HepG2 (cell line): ENCODE measurements around the gene ACRBP. TPM values are rescaled to one million over a fixed set of nuclear protein-coding genes. Genes with fewer than 3 reads are reported as not detected.

ENCODE experiments used
- FOXC1 ChIP-seq: sonication (generic); formaldehyde crosslinking; IDR thresholded peaks from 2 replicates; pipeline ENCODE4 v1.8.0; 2022; ENCODE audit warnings: mild to moderate bottlenecking, missing genetic modification reagents, borderline replicate concordance
- HDAC1 ChIP-seq: sonication (generic); formaldehyde crosslinking; IDR thresholded peaks from 2 replicates; pipeline ENCODE4 v1.5.1; 2020; ENCODE audit warnings: mild to moderate bottlenecking, missing genetic modification reagents
- KDM3A ChIP-seq: IDR thresholded peaks from 2 replicates; pipeline ENCODE4 v1.6.1; 2018; ENCODE audit warnings: low read depth, missing compliant biosample characterization
- MZF1 ChIP-seq: sonication (generic); formaldehyde crosslinking; IDR thresholded peaks from 2 replicates; pipeline ENCODE4 v1.8.1; 2023; ENCODE audit warnings: mild to moderate bottlenecking, missing genetic modification reagents, borderline replicate concordance
- NONO ChIP-seq, 2 experiments: fragments of 450-650 bp in 1 of 2; sonication (generic) in 1 of 2; formaldehyde crosslinking in 1 of 2; IDR thresholded peaks in 1 of 2; conservative IDR thresholded peaks in 1 of 2; 2 replicates each; pipeline versions ENCODE4 v1.6.1 to v1.8.0; 2017 to 2022; ENCODE audit warnings: mild to moderate bottlenecking in 1 of 2, missing genetic modification reagents in 1 of 2, moderate library complexity in 1 of 2
- YEATS2 ChIP-seq: sonication (generic); formaldehyde crosslinking; IDR thresholded peaks from 2 replicates; pipeline ENCODE4 v1.4.0; 2020; ENCODE audit warnings: missing genetic modification reagents, borderline replicate concordance
- ZBTB7B ChIP-seq: sonication (generic); formaldehyde crosslinking; IDR thresholded peaks from 2 replicates; pipeline ENCODE4 v1.4.0; 2020; ENCODE audit warnings: missing genetic modification reagents
- ZNF234 ChIP-seq: sonication (generic); formaldehyde crosslinking; conservative IDR thresholded peaks from 2 replicates; pipeline ENCODE4 v1.5.1; 2020; ENCODE audit warnings: mild to moderate bottlenecking, missing genetic modification reagents
- ZNF343 ChIP-seq: sonication (generic); formaldehyde crosslinking; IDR thresholded peaks from 2 replicates; pipeline ENCODE4 v1.4.0; 2020; ENCODE audit warnings: mild to moderate bottlenecking, missing genetic modification reagents
- ZNF556 ChIP-seq: sonication (generic); formaldehyde crosslinking; IDR thresholded peaks from 2 replicates; pipeline ENCODE4 v1.4.0; 2020; ENCODE audit warnings: mild to moderate bottlenecking, missing genetic modification reagents, borderline replicate concordance
- ZNF572 ChIP-seq: sonication (generic); formaldehyde crosslinking; IDR thresholded peaks from 2 replicates; pipeline ENCODE4 v1.5.1; 2020; ENCODE audit warnings: mild to moderate bottlenecking, missing genetic modification reagents
- ZNF768 ChIP-seq: sonication (generic); formaldehyde crosslinking; IDR thresholded peaks from 2 replicates; pipeline ENCODE4 v1.4.0; 2020; ENCODE audit warnings: missing genetic modification reagents
- polyA plus RNA-seq, 8 experiments: library from polyadenylated mRNA; depleted of rRNA in 3 of 8; stranded (reverse) in 7 of 8; unstranded in 1 of 8; fragments of >200 nt; fragmentation: Illumina TruSeq in 4 of 8; extraction: Trizol in 4 of 8; gene quantifications; 2 replicates each; pipeline versions ENCODE4 v1.2.1 to v1.2.3, GENCODE V29; 2011 to 2016; ENCODE audit warnings: low read depth in 4 of 8, missing spikeins in 1 of 8, mixed read lengths in 1 of 8; ENCODE audit not compliant: insufficient read depth in 1 of 8
- total RNA-seq, 5 experiments: library from RNA; depleted of rRNA; stranded (reverse); fragments of >200 nt; fragmentation: Illumina TruSeq; extraction: Trizol; gene quantifications; 2 replicates each; pipeline ENCODE4 v1.2.3, GENCODE V29; 2016; ENCODE audit warnings: low read depth in 1 of 5
- TF ChIP-seq, protein P1 (sequence below): sonication (generic); formaldehyde crosslinking; IDR thresholded peaks from 2 replicates; pipeline ENCODE4 v1.4.0; 2020; ENCODE audit warnings: missing genetic modification reagents, borderline replicate concordance
- TF ChIP-seq, protein P2 (sequence below): sonication (generic); formaldehyde crosslinking; conservative IDR thresholded peaks from 2 replicates; pipeline ENCODE4 v1.4.0; 2020; ENCODE audit warnings: mild to moderate bottlenecking, missing genetic modification reagents, moderate library complexity
- TF ChIP-seq, protein P3 (sequence below): sonication (generic); formaldehyde crosslinking; IDR thresholded peaks from 2 replicates; pipeline ENCODE4 v1.4.0; 2020; ENCODE audit warnings: missing genetic modification reagents
- TF ChIP-seq, protein P4 (sequence below): sonication (generic); formaldehyde crosslinking; IDR thresholded peaks from 2 replicates; pipeline ENCODE4 v1.5.0; 2020; ENCODE audit warnings: mild to moderate bottlenecking, missing genetic modification reagents
- TF ChIP-seq, protein P5 (sequence below): sonication (generic); formaldehyde crosslinking; IDR thresholded peaks from 2 replicates; pipeline ENCODE4 v1.4.0; 2020; ENCODE audit warnings: missing genetic modification reagents

Gene ACRBP
- total and polyA plus RNA-seq, 2 of the 13 experiments (the other 11 are each of a cell fraction or from before 2014, with no cell fraction given): 0.46 TPM; not detected in 1

DNA sequence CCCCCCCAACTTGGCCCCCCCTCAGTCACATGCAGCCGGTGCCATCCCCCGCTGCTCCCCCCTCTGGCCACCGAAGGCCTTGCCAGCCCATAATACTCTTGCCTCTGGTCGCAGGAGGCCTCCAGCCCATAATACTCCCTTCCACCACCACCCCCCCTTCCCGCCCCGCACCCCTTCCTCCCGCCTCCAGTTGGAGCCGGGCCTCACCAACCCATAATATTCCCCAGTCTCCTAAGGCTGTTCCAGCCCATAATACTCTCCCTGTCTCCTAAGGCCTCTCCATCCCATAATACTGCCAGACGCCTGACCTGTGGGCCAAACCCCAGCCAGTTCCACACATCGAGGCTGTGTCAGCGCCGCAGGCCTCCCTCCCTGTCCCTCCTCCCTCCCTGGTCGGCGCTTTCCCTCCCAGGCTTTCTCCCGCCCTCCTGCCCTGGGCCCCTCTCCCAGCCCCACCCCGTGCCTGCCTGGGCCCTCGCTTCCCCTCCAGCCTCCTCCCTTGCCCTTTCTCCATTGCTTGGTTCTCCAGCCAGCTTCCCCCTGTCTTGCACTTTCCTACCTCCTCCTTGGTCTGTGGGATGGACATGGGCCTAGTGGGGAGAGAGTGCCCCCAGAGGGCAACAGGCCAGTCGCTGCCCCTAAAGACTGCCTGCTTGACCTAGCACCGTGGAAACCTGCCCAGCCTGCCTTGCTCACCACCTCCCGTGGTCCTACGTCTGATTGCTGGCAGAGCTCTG is 33.3 kb downstream of the ACRBP start (continued):
- TF ChIP-seq, protein P1, sequence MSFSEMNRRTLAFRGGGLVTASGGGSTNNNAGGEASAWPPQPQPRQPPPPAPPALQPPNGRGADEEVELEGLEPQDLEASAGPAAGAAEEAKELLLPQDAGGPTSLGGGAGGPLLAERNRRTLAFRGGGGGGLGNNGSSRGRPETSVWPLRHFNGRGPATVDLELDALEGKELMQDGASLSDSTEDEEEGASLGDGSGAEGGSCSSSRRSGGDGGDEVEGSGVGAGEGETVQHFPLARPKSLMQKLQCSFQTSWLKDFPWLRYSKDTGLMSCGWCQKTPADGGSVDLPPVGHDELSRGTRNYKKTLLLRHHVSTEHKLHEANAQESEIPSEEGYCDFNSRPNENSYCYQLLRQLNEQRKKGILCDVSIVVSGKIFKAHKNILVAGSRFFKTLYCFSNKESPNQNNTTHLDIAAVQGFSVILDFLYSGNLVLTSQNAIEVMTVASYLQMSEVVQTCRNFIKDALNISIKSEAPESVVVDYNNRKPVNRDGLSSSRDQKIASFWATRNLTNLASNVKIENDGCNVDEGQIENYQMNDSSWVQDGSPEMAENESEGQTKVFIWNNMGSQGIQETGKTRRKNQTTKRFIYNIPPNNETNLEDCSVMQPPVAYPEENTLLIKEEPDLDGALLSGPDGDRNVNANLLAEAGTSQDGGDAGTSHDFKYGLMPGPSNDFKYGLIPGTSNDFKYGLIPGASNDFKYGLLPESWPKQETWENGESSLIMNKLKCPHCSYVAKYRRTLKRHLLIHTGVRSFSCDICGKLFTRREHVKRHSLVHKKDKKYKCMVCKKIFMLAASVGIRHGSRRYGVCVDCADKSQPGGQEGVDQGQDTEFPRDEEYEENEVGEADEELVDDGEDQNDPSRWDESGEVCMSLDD (CRISPR knock-in tag): no peak
- TF ChIP-seq, protein P2, sequence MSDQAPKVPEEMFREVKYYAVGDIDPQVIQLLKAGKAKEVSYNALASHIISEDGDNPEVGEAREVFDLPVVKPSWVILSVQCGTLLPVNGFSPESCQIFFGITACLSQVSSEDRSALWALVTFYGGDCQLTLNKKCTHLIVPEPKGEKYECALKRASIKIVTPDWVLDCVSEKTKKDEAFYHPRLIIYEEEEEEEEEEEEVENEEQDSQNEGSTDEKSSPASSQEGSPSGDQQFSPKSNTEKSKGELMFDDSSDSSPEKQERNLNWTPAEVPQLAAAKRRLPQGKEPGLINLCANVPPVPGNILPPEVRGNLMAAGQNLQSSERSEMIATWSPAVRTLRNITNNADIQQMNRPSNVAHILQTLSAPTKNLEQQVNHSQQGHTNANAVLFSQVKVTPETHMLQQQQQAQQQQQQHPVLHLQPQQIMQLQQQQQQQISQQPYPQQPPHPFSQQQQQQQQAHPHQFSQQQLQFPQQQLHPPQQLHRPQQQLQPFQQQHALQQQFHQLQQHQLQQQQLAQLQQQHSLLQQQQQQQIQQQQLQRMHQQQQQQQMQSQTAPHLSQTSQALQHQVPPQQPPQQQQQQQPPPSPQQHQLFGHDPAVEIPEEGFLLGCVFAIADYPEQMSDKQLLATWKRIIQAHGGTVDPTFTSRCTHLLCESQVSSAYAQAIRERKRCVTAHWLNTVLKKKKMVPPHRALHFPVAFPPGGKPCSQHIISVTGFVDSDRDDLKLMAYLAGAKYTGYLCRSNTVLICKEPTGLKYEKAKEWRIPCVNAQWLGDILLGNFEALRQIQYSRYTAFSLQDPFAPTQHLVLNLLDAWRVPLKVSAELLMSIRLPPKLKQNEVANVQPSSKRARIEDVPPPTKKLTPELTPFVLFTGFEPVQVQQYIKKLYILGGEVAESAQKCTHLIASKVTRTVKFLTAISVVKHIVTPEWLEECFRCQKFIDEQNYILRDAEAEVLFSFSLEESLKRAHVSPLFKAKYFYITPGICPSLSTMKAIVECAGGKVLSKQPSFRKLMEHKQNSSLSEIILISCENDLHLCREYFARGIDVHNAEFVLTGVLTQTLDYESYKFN (CRISPR knock-in tag): peak; percentile 59; the same call in 1 of the 2 replicates
- TF ChIP-seq ZBTB7B (CRISPR knock-in tag) (peak; percentile 18; the same call in 1 of the 2 replicates), HDAC1 (CRISPR knock-in tag) (peak; percentile 47; the same call in 1 of the 2 replicates), ZNF556 (CRISPR knock-in tag) (peak; percentile 61; the same call in 1 of the 2 replicates), ZNF234 (CRISPR knock-in tag) (0 out of 2 replicates have a peak, but pooled peaks have one; percentile 35), NONO (IDR thresholded peaks at IDR 0.05) (no peak), NONO (CRISPR knock-in tag; conservative IDR thresholded peaks at IDR 0.05) (peak; percentile 46; the same call in 1 of the 2 replicates), ZNF572 (CRISPR knock-in tag) (peak; percentile 95), YEATS2 (peak; percentile 66; the same call in 1 of the 2 replicates), ZNF768 (CRISPR knock-in tag) (peak; percentile 46; the same call in 1 of the 2 replicates), KDM3A (0 out of 2 replicates have a peak, but pooled peaks have one; percentile 43), MZF1 (CRISPR knock-in tag) (no peak), ZNF343 (no peak), FOXC1 (CRISPR knock-in tag) (no peak)
- TF ChIP-seq, protein P3, sequence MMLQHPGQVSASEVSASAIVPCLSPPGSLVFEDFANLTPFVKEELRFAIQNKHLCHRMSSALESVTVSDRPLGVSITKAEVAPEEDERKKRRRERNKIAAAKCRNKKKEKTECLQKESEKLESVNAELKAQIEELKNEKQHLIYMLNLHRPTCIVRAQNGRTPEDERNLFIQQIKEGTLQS (CRISPR knock-in tag): no peak
- TF ChIP-seq, protein P4, sequence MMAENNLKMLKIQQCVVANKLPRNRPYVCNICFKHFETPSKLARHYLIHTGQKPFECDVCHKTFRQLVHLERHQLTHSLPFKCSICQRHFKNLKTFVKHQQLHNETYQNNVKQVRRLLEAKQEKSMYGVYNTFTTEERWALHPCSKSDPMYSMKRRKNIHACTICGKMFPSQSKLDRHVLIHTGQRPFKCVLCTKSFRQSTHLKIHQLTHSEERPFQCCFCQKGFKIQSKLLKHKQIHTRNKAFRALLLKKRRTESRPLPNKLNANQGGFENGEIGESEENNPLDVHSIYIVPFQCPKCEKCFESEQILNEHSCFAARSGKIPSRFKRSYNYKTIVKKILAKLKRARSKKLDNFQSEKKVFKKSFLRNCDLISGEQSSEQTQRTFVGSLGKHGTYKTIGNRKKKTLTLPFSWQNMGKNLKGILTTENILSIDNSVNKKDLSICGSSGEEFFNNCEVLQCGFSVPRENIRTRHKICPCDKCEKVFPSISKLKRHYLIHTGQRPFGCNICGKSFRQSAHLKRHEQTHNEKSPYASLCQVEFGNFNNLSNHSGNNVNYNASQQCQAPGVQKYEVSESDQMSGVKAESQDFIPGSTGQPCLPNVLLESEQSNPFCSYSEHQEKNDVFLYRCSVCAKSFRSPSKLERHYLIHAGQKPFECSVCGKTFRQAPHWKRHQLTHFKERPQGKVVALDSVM (CRISPR knock-in tag): peak; percentile 78
- TF ChIP-seq, protein P5, sequence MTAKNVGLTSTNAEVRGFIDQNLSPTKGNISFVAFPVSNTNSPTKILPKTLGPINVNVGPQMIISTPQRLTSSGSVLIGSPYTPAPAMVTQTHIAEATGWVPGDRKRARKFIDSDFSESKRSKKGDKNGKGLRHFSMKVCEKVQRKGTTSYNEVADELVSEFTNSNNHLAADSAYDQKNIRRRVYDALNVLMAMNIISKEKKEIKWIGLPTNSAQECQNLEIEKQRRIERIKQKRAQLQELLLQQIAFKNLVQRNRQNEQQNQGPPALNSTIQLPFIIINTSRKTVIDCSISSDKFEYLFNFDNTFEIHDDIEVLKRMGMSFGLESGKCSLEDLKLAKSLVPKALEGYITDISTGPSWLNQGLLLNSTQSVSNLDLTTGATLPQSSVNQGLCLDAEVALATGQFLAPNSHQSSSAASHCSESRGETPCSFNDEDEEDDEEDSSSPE (CRISPR knock-in tag): peak; percentile 56; the same call in 1 of the 2 replicates
